ENCODE measurements around the gene PALM2AKAP2. TPM values are rescaled to one million over a fixed set of nuclear protein-coding genes. Genes with fewer than 3 reads are reported as not detected.

PALM2AKAP2 gene
- total RNA-seq (1 to 10 TPM in 3 of 4 donors, under 1 TPM in 1; 0.66 to 4.5 (median 2.3) TPM), polyA plus RNA-seq (under 1 TPM in 2 of 3 donors, not detected in 1; 0.60 to 0.77 TPM)

GRCh38 chr9:109779711-109780452 is at the start of gene PALM2AKAP2:
Gene PALM2AKAP2, plus strand, starts transcription at chr9:109780198. Its CDS starts 291 bp downstream, at chr9:109780489.
- intact Hi-C loops (cut with DNase I), result no loop called here

GRCh38 chr9:109730228-109730627 is 49.8 kb upstream of the PALM2AKAP2 start:
- H3K9me3 ChIP-seq, result no peaks in the 10 kb centered on the region
- no peaks in the 10 kb centered on the region for H3K36me3 ChIP-seq
- no peak overlapping the region for H3K27ac ChIP-seq
- no peak overlapping the region for H3K4me3 ChIP-seq
- intact Hi-C loops (cut with DNase I), result no loop called here
- TF ChIP-seq CTCF (IDR thresholded peaks at IDR 0.05) (no peak), POLR2A (IDR thresholded peaks at IDR 0.05) (no peak), EP300 (IDR thresholded peaks at IDR 0.05) (no peak), POLR2AphosphoS5 (IDR thresholded peaks at IDR 0.05) (no peak)
- DNase-seq, result no peak
- no peaks in the 10 kb centered on the region for H3K27me3 ChIP-seq
- H3K4me1 ChIP-seq, result no peaks in the 10 kb centered on the region
- WGBS, 2 donors, result 13 to 63% methylated on average over 3 of the region's 3 CpGs

More at GRCh38 chr9:109779711-109780452, at the start of gene PALM2AKAP2:
- Histone ChIP-seq H3K36me3 (no peaks in the 10 kb centered on the region), H3K4me1 (peaks cover 0 to 15% (median 10%) of the 10 kb centered on the region in 4 donors), H3K9me3 (no peaks in the 10 kb centered on the region), H3K27ac (peak within 1 kb of the TSS; percentile 36 to 71 (median 48)), H3K4me3 (peak within 1 kb of the TSS; percentile 38 to 68 (median 56)), H3K27me3 (peaks cover 0 to 5% (median 0%) of the 10 kb centered on the region in 3 donors)
- TF ChIP-seq EP300 (IDR thresholded peaks at IDR 0.05) (no peak), CTCF (IDR thresholded peaks at IDR 0.05) (no peak), POLR2AphosphoS5 (IDR thresholded peaks at IDR 0.05) (no peak), POLR2A (IDR thresholded peaks at IDR 0.05) (no peak)
- 1 to 2% methylated on average over 85 of the region's 85 CpGs for WGBS, 2 donors
- peak; percentile 77 for DNase-seq

- Histone ChIP-seq H3K4me3 (no peak overlapping the region), H3K4me1 (peaks cover 0 to 12% (median 7%) of the 10 kb centered on the region in 4 donors), H3K27me3 (no peaks in the 10 kb centered on the region), H3K27ac (no peak overlapping the region), H3K36me3 (no peaks in the 10 kb centered on the region), H3K9me3 (no peaks in the 10 kb centered on the region)
- no peak for DNase-seq
- 41 to 42% methylated on average over 2 of the region's 2 CpGs for WGBS, 2 donors
- intact Hi-C loops (cut with DNase I), result no loop called here
- TF ChIP-seq CTCF (IDR thresholded peaks at IDR 0.05) (no peak), POLR2AphosphoS5 (IDR thresholded peaks at IDR 0.05) (peak in 1 of 4 donors; percentile 24), POLR2A (IDR thresholded peaks at IDR 0.05) (no peak), EP300 (IDR thresholded peaks at IDR 0.05) (no peak)
Observed at GRCh38 chr9:109733690-109734089, 46.3 kb upstream of the PALM2AKAP2 start.

- WGBS, 2 donors, result 84 to 89% methylated on average over 2 of the region's 2 CpGs
Observed at GRCh38 chr9:109734814-109735213, 45.2 kb upstream of the PALM2AKAP2 start.

More at GRCh38 chr9:109734814-109735213, 45.2 kb upstream of the PALM2AKAP2 start:
- no peak for DNase-seq
- intact Hi-C loops (cut with DNase I), result no loop called here
- H3K9me3 ChIP-seq, result no peaks in the 10 kb centered on the region
- H3K36me3 ChIP-seq, result no peaks in the 10 kb centered on the region
- TF ChIP-seq EP300 (IDR thresholded peaks at IDR 0.05), result no peak
- no peak for TF ChIP-seq CTCF (IDR thresholded peaks at IDR 0.05)
- no peak for TF ChIP-seq POLR2A (IDR thresholded peaks at IDR 0.05)
- TF ChIP-seq POLR2AphosphoS5 (IDR thresholded peaks at IDR 0.05), result no peak
- H3K4me3 ChIP-seq, result no peak overlapping the region
- H3K4me1 ChIP-seq, result peaks cover 0 to 12% (median 7%) of the 10 kb centered on the region in 4 donors
- H3K27ac ChIP-seq, result no peak overlapping the region
- no peaks in the 10 kb centered on the region for H3K27me3 ChIP-seq
